Transverse colon (tissue), 4 donors: ENCODE measurements around the gene SUCLG2. TPM values are rescaled to one million over a fixed set of nuclear protein-coding genes. Genes with fewer than 3 reads are reported as not detected.

Experiments used
- DNase-seq: peaks from one replicate; pipeline ENCODE4 v3.0.0-alpha.2; 2019
- H3K27ac ChIP-seq, 4 donors: fragments of 200-600 bp; sonication (generic); 2 replicates each; pipeline ENCODE4 v1.5.1; 2016 to 2018; ENCODE audit warnings: inconsistent platforms in 4 of 4
- H3K27me3 ChIP-seq: fragments of 200-600 bp; sonication (generic); 2 replicates; pipeline ENCODE4 v1.5.1; 2017; ENCODE audit warnings: inconsistent platforms
- H3K36me3 ChIP-seq, 4 donors: fragments of 200-600 bp; sonication (generic); 2 replicates each; pipeline ENCODE4 v1.5.1; 2017 to 2019; ENCODE audit warnings: inconsistent platforms in 4 of 4
- H3K4me1 ChIP-seq, 4 donors: fragments of 200-600 bp; sonication (generic); 2 replicates each; pipeline ENCODE4 v1.5.1; 2017 to 2020; ENCODE audit warnings: inconsistent platforms in 4 of 4
- H3K4me3 ChIP-seq, 4 donors: fragments of 200-600 bp; sonication (generic); 1 replicate in 1 of 4; 2 replicates in 3 of 4; pipeline versions ENCODE4 v1.5.1 to v1.6.1; 2017 to 2019; ENCODE audit warnings: inconsistent platforms in 4 of 4
- H3K9me3 ChIP-seq, 2 donors: fragments of 200-600 bp; sonication (generic); 2 replicates each; pipeline ENCODE4 v1.5.1; 2017 to 2019; ENCODE audit warnings: inconsistent platforms in 2 of 2
- CTCF ChIP-seq, 5 experiments: fragments of 200-600 bp in 3 of 5; fragments of 450-650 bp in 2 of 5; sonication (generic) in 3 of 5; IDR thresholded peaks; 1 replicate in 2 of 5; 2 replicates in 3 of 5; pipeline ENCODE4 v1.5.1; 2016 to 2017; ENCODE audit warnings: antibody characterized with exemption in 5 of 5, inconsistent platforms in 3 of 5, mild to moderate bottlenecking in 2 of 5, moderate library complexity in 1 of 5
- EP300 ChIP-seq: sonication (generic); formaldehyde crosslinking; IDR thresholded peaks from one replicate; pipeline ENCODE4 v1.6.1; 2017; ENCODE audit warnings: antibody characterized with exemption, low read depth
- POLR2A ChIP-seq: fragments of 450-650 bp; IDR thresholded peaks from one replicate; pipeline ENCODE4 v1.6.1; 2016; ENCODE audit warnings: antibody characterized with exemption, mild to moderate bottlenecking, moderate library complexity
- POLR2AphosphoS5 ChIP-seq, 3 donors: sonication (generic); formaldehyde crosslinking; IDR thresholded peaks; one replicate each; pipeline ENCODE4 v1.6.1; 2016; ENCODE audit warnings: antibody characterized with exemption in 3 of 3
- WGBS, 2 donors: methylation state at CpG; one replicate each; pipeline ENCODE4 v1.1.5; 2018; ENCODE audit warnings: low coverage in 1 of 2; 5-methylcytosine and 5-hydroxymethylcytosine counted together
- in situ Hi-C, 4 donors: fragments of 200-750 bp; cut with MboI; loops; one replicate each; pipeline versions ENCODE4 v1.15.0 to v1.15.1; 2017; ENCODE audit warnings: low sequenced_read_pairs in 3 of 4, low pct_ligation_motif_present in 1 of 4, low pct_unique_long_range_greater_than_20kb in 1 of 4
- intact Hi-C: fragments of 100-400 bp; cut with DNase I; formaldehyde crosslinking; loops from one replicate; pipeline ENCODE4 v1.15.1; 2023; ENCODE audit warnings: low total_unique reads
- total RNA-seq, 4 donors: library from RNA; depleted of rRNA; stranded (reverse); fragments of >200 nt; gene quantifications; one replicate each; pipeline ENCODE4 v1.1.0, GENCODE V29; 2016

The SUCLG2 gene
- total RNA-seq, 4 donors from 2014 or later = 59.5 to 269 (median 160) TPM

- H3K36me3 ChIP-seq = no peaks in the 10 kb centered on the region
- no peaks in the 10 kb centered on the region for H3K9me3 ChIP-seq
- intact Hi-C loops (no loop called here), in situ Hi-C loops (no loop called here)
- no peak for DNase-seq
- no peak overlapping the region for H3K27ac ChIP-seq
- H3K4me3 ChIP-seq = no peak overlapping the region
- TF ChIP-seq POLR2AphosphoS5 (IDR thresholded peaks at IDR 0.05) (no peak), CTCF (IDR thresholded peaks at IDR 0.05) (no peak), POLR2A (no peak), EP300 (no peak)
- no peaks in the 10 kb centered on the region for H3K27me3 ChIP-seq
- 100% methylated on average over 1 of the region's 1 CpG; no CpG with 5 or more reads in 1 of the 2 donors for WGBS, 2 donors
- H3K4me1 ChIP-seq = no peaks in the 10 kb centered on the region
Observed at GRCh38 chr3:67431887-67432286, 222.5 kb downstream of the SUCLG2 start.

- intact Hi-C loops (no loop called here), in situ Hi-C loops (no loop called here)
- no peak overlapping the region for H3K4me3 ChIP-seq
- H3K4me1 ChIP-seq = no peaks in the 10 kb centered on the region
- no peak for TF ChIP-seq EP300
- no peak for TF ChIP-seq POLR2A
- TF ChIP-seq POLR2AphosphoS5 (IDR thresholded peaks at IDR 0.05) = no peak
- TF ChIP-seq CTCF (IDR thresholded peaks at IDR 0.05) = no peak
- DNase-seq = no peak
- H3K27ac ChIP-seq = no peak overlapping the region
- peaks cover 5 to 10% of the 10 kb centered on the region in 2 donors for H3K9me3 ChIP-seq
- H3K27me3 ChIP-seq = no peaks in the 10 kb centered on the region
- H3K36me3 ChIP-seq = no peaks in the 10 kb centered on the region
Observed at GRCh38 chr3:67423722-67424121, 230.7 kb downstream of the SUCLG2 start.

GRCh38 chr3:67421912-67422311 lies 232.5 kb downstream of the SUCLG2 start:
- 84 to 100% methylated on average over 1 of the region's 1 CpG for WGBS, 2 donors
- Histone ChIP-seq H3K36me3 (no peaks in the 10 kb centered on the region), H3K27ac (no peak overlapping the region), H3K4me3 (no peak overlapping the region), H3K27me3 (no peaks in the 10 kb centered on the region), H3K9me3 (peaks cover 5 to 10% of the 10 kb centered on the region in 2 donors), H3K4me1 (no peaks in the 10 kb centered on the region)
- TF ChIP-seq POLR2AphosphoS5 (IDR thresholded peaks at IDR 0.05) = no peak
- no peak for TF ChIP-seq EP300
- TF ChIP-seq CTCF (IDR thresholded peaks at IDR 0.05) = no peak
- no peak for TF ChIP-seq POLR2A
- intact Hi-C loops (no loop called here), in situ Hi-C loops (no loop called here)
- DNase-seq = no peak

GRCh38 chr3:67419779-67420178 lies 234.6 kb downstream of the SUCLG2 start:
- Histone ChIP-seq H3K4me3 (no peak overlapping the region), H3K36me3 (no peaks in the 10 kb centered on the region), H3K9me3 (peaks cover 5 to 10% of the 10 kb centered on the region in 2 donors), H3K27me3 (no peaks in the 10 kb centered on the region), H3K4me1 (no peaks in the 10 kb centered on the region), H3K27ac (no peak overlapping the region)
- intact Hi-C loops (no loop called here), in situ Hi-C loops (no loop called here)
- no peak for DNase-seq
- TF ChIP-seq POLR2A (no peak), EP300 (no peak), POLR2AphosphoS5 (IDR thresholded peaks at IDR 0.05) (no peak), CTCF (IDR thresholded peaks at IDR 0.05) (no peak)
